Upper lobe of left lung (tissue), 6 donors: ENCODE measurements around the gene CD59. TPM values are rescaled to one million over a fixed set of nuclear protein-coding genes. Genes with fewer than 3 reads are reported as not detected.

Source experiments
- ATAC-seq, 2 donors: fragments of 200-7000 bp; cut with Tn5 transposase; one replicate each; pipeline ENCODE4 v1.9.1; 2022; ENCODE audit warnings: mild to moderate bottlenecking in 2 of 2, moderate library complexity in 2 of 2; ENCODE audit not compliant: low FRiP score in 2 of 2
- DNase-seq, 2 donors: peaks; one replicate each; pipeline ENCODE4 v3.0.0-alpha.2; 2019 to 2020
- H3K27ac ChIP-seq, 4 donors: fragments of 200-600 bp; sonication (generic); one replicate each; pipeline ENCODE4 v1.5.1; 2016 to 2019
- H3K27me3 ChIP-seq, 4 donors: fragments of 200-600 bp; sonication (generic); one replicate each; pipeline ENCODE4 v1.5.1; 2017 to 2019
- H3K36me3 ChIP-seq, 4 donors: fragments of 200-600 bp; sonication (generic); one replicate each; pipeline ENCODE4 v1.5.1; 2016 to 2019
- H3K4me1 ChIP-seq, 4 donors: fragments of 200-600 bp; sonication (generic); one replicate each; pipeline ENCODE4 v1.5.1; 2018 to 2019
- H3K4me3 ChIP-seq, 4 donors: fragments of 200-600 bp; sonication (generic); one replicate each; pipeline ENCODE4 v1.5.1; 2017 to 2019; ENCODE audit warnings: mild to moderate bottlenecking in 2 of 4, moderate library complexity in 1 of 4
- H3K9me3 ChIP-seq, 4 donors: fragments of 200-600 bp; sonication (generic); one replicate each; pipeline ENCODE4 v1.5.1; 2018 to 2019
- CTCF ChIP-seq, 6 experiments: fragments of 450-650 bp in 4 of 6; fragments of 200-600 bp in 2 of 6; sonication (generic) in 2 of 6; IDR thresholded peaks; one replicate each; pipeline ENCODE4 v1.5.1; 2016 to 2019; ENCODE audit warnings: antibody characterized with exemption in 6 of 6
- EP300 ChIP-seq, 4 donors: sonication (generic); formaldehyde crosslinking; IDR thresholded peaks; one replicate each; pipeline ENCODE4 v1.5.1; 2017; ENCODE audit warnings: antibody characterized with exemption in 4 of 4, control low read depth in 2 of 4
- POLR2A ChIP-seq, 4 donors: fragments of 450-650 bp; IDR thresholded peaks; one replicate each; pipeline ENCODE4 v1.5.1; 2016 to 2017; ENCODE audit warnings: antibody characterized with exemption in 4 of 4, mild to moderate bottlenecking in 2 of 4
- POLR2AphosphoS5 ChIP-seq, 2 donors: sonication (generic); formaldehyde crosslinking; IDR thresholded peaks; one replicate each; pipeline ENCODE4 v1.5.1; 2017; ENCODE audit warnings: antibody characterized with exemption in 2 of 2
- WGBS, 2 donors: methylation state at CpG; one replicate each; pipeline ENCODE4 v1.1.5; 2017 to 2018; 5-methylcytosine and 5-hydroxymethylcytosine counted together
- total RNA-seq, 6 donors: library from RNA; depleted of rRNA in 4 of 6; stranded (reverse); fragments of >200 nt in 4 of 6; gene quantifications; one replicate each; pipeline versions ENCODE4 v1.1.0 to v1.2.1, GENCODE V29; 2016 to 2021
- donor health status: DM: no; HTN: no; CAD: no; lungs with moderate emphysema.
- donor health status: DM: no; HTN: yes; CAD: no; lungs with severe emphysema.

Gene CD59
- total RNA-seq, 6 donors from 2014 or later = 57.6 to 914 (median 315) TPM

DNA sequence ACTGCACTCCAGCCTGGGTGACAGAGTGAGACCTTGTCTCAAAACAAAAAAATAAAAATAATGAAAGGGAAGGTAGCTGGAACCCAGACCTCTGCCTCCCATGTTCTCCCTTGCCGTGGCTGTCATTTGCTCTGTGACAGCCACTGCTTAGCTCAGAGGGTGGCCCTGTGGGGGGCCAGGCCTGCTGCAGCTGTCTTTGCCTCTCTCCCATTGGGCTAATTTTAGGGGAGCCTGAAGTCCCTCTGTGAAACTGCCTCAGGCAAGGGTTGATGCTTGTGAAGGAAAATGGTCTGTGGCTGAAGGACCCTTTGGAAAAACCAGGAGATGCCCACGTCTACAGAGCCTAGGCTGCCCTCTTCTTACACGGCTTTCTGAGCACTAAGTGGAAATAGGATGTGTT is 78.5 kb downstream of the CD59 start:
- Histone ChIP-seq H3K4me1 (no peaks in the 10 kb centered on the region), H3K27me3 (no peaks in the 10 kb centered on the region), H3K27ac (no peak overlapping the region), H3K4me3 (no peak overlapping the region), H3K9me3 (no peaks in the 10 kb centered on the region), H3K36me3 (no peaks in the 10 kb centered on the region)
- DNase-seq (no peak), ATAC-seq (no peak)
- WGBS, 2 donors = 82 to 93% methylated on average over 3 of the region's 3 CpGs
- no peak for TF ChIP-seq CTCF (IDR thresholded peaks at IDR 0.05)
- no peak for TF ChIP-seq POLR2A (IDR thresholded peaks at IDR 0.05)
- TF ChIP-seq EP300 (IDR thresholded peaks at IDR 0.05) = no peak
- TF ChIP-seq POLR2AphosphoS5 (IDR thresholded peaks at IDR 0.05) = no peak

DNA sequence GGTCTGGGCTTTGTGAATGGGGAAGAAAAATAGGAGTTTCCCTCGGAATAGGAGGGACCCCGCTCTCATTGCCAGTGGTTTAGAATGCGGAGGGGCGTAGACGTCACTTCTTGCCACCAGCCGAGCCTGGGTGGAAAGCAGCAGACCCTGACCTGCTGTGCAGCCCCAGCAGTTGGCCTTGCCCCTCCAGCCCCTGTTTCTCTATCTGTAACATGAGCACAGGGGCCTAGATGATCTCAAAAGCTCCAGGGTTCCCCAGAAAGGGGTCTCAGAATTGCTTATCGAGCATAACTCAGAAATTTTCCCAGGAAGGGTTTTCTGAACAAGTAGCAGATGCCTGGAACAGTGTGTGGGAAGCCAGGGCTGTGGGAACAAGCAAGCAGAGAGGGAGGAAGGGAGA is 79.5 kb downstream of the CD59 start:
- no peak for TF ChIP-seq EP300 (IDR thresholded peaks at IDR 0.05)
- TF ChIP-seq POLR2AphosphoS5 (IDR thresholded peaks at IDR 0.05) = no peak
- no peak for TF ChIP-seq CTCF (IDR thresholded peaks at IDR 0.05)
- TF ChIP-seq POLR2A (IDR thresholded peaks at IDR 0.05) = no peak
- Histone ChIP-seq H3K27ac (no peak overlapping the region), H3K9me3 (no peaks in the 10 kb centered on the region), H3K4me1 (no peaks in the 10 kb centered on the region), H3K36me3 (no peaks in the 10 kb centered on the region), H3K4me3 (no peak overlapping the region), H3K27me3 (no peaks in the 10 kb centered on the region)
- WGBS, 2 donors = 87 to 88% methylated on average over 5 to 7 of the region's 7 CpGs
- no peak for ATAC-seq
- no peak for DNase-seq

DNA sequence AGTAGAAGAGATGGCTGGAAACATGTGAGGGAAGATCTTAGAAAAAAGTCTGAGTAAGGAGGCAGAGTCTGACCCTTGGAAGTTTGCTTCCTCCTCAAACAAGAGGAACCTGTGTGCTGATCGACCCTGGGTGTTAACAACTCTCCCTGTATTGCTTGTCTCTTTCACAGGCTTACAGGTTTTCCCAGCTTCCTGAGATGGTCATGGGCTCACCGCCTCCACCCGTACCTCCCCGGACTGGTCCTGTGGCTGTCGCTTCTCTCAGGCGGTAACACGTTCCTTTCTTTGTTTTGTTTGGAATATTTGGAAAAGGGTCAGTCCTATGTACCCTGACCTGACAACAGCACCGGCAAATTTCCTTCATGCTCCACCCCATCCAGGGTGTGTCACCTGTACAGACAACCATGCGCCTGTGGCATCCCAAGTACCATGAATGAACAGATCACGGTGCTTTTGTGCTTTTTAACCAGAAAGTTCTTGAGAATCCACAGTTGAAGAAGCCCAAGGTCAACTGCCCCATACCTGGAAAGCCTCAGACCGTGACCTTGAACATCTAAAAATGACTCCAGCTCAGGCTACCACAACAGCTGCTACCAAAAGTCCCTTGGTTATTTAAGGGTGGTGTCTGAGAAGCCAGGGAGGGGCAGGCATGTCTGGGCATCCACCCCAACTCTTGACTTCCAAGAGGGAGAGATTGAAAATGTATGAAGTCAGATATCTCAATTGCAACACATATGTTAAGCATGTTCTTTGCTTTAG is 80.2 kb downstream of the CD59 start:
- no peak for ATAC-seq
- H3K4me3 ChIP-seq = no peak overlapping the region
- 82 to 83% methylated on average over 11 of the region's 11 CpGs for WGBS, 2 donors

GRCh38 chr11:33654594-33654993 is 81.6 kb downstream of the CD59 start:
- ATAC-seq (no peak), DNase-seq (no peak)
- no peaks in the 10 kb centered on the region for H3K4me1 ChIP-seq
- no peak overlapping the region for H3K4me3 ChIP-seq
- WGBS, 2 donors = 85% methylated on average over 6 of the region's 6 CpGs
- no peak for TF ChIP-seq EP300 (IDR thresholded peaks at IDR 0.05)
- TF ChIP-seq POLR2A (IDR thresholded peaks at IDR 0.05) = no peak
- no peak for TF ChIP-seq POLR2AphosphoS5 (IDR thresholded peaks at IDR 0.05)
- no peak for TF ChIP-seq CTCF (IDR thresholded peaks at IDR 0.05)
- H3K9me3 ChIP-seq = no peaks in the 10 kb centered on the region
- H3K27me3 ChIP-seq = no peaks in the 10 kb centered on the region
- no peak overlapping the region for H3K27ac ChIP-seq
- no peaks in the 10 kb centered on the region for H3K36me3 ChIP-seq

More for the DNA sequence above, 80.2 kb downstream of the CD59 start:
- DNase-seq = no peak
- Histone ChIP-seq H3K27ac (no peak overlapping the region), H3K9me3 (no peaks in the 10 kb centered on the region), H3K4me1 (no peaks in the 10 kb centered on the region), H3K27me3 (no peaks in the 10 kb centered on the region), H3K36me3 (no peaks in the 10 kb centered on the region)
- TF ChIP-seq POLR2A (IDR thresholded peaks at IDR 0.05) = no peak

Other genes starting within 250 kb of the CD59 start
- gene C11orf91, start 35.6 kb downstream of the CD59 start, total RNA-seq = 1 to 10 TPM in 1 of 6 donors, under 1 TPM in 1, not detected in 4; 0.77 to 1.3 TPM
- 10 to 100 TPM in 5 of 6 donors, 1 to 10 TPM in 1; 9.9 to 50.8 (median 26.9) TPM for gene FBXO3, start 38.1 kb upstream of the CD59 start, total RNA-seq
- gene LMO2, start 155.7 kb upstream of the CD59 start, total RNA-seq = 10 to 100 TPM in 5 of 6 donors, 1 to 10 TPM in 1; 7.3 to 58.5 (median 34.1) TPM